ENCODE results near the gene AACS.

The AACS gene

GRCh38 chr12:125191361-125192087 lies 126.3 kb downstream of the AACS start:
- no peak overlapping the region for H3K4me3 ChIP-seq (ENCODE audit: low read length)
- DNase-seq (ENCODE audit: low read depth, low spot score): no peak

GRCh38 chr12:125192690-125193221 lies 127.5 kb downstream of the AACS start:
- DNase-seq (ENCODE audit: low read depth, low spot score): no peak
- H3K4me3 ChIP-seq (ENCODE audit: low read length): no peak overlapping the region
